Psoas muscle (tissue), 8 donors: Measurements from ENCODE around the gene HS6ST2. TPM values are rescaled to one million over a fixed set of nuclear protein-coding genes. Genes with fewer than 3 reads are reported as not detected.

ENCODE experiments used
- ATAC-seq, 4 donors: fragments of 200-7000 bp; cut with Tn5 transposase; one replicate each; pipeline ENCODE4 v1.9.1; 2020; ENCODE audit warnings: moderate library complexity in 3 of 4, mild to moderate bottlenecking in 2 of 4
- DNase-seq, 2 donors: peaks; one replicate each; pipeline ENCODE4 v3.0.0-alpha.2; 2020
- H3K27ac ChIP-seq: fragments of 200-600 bp; one replicate; pipeline ENCODE4 v1.8.0; 2022
- H3K27me3 ChIP-seq, 3 donors: fragments of 200-600 bp in 1 of 3; one replicate each; pipeline versions ENCODE4 v1.6.1 to v1.8.0; 2013 to 2022; ENCODE audit warnings: low read length in 2 of 3, mild to moderate bottlenecking in 2 of 3, moderate library complexity in 1 of 3; ENCODE audit not compliant: insufficient read depth in 3 of 3
- H3K36me3 ChIP-seq, 2 donors: fragments of 200-600 bp in 1 of 2; one replicate each; pipeline versions ENCODE4 v1.6.1 to v1.8.0; 2013 to 2022; ENCODE audit warnings: low read depth in 1 of 2, mild to moderate bottlenecking in 1 of 2, moderate library complexity in 1 of 2; ENCODE audit not compliant: insufficient read depth in 1 of 2
- H3K4me1 ChIP-seq: fragments of 200-600 bp; one replicate; pipeline ENCODE4 v1.8.0; 2022
- H3K4me3 ChIP-seq: fragments of 200-600 bp; one replicate; pipeline ENCODE4 v1.8.0; 2022; ENCODE audit warnings: mild to moderate bottlenecking
- H3K9me3 ChIP-seq: fragments of 200-600 bp; one replicate; pipeline ENCODE4 v1.8.0; 2022
- CTCF ChIP-seq: fragments of 200-600 bp; IDR thresholded peaks from one replicate; pipeline ENCODE4 v1.8.0; 2022; ENCODE audit warnings: antibody characterized with exemption
- WGBS, 3 donors: extraction: QIAGEN DNeasy Blood & Tissue Kit; methylation state at CpG; one replicate each; pipeline versions ENCODE4 v1.1.6 to v1.1.7; 2013; 5-methylcytosine and 5-hydroxymethylcytosine counted together
- intact Hi-C, 2 donors: fragments of 100-400 bp; cut with DNase I; formaldehyde crosslinking; loops; one replicate each; pipeline versions ENCODE4 v1.11.0 to v1.14.2; 2022
- polyA plus RNA-seq, 3 donors: library from polyadenylated mRNA; stranded (reverse); fragments of 200-250 nt; gene quantifications; one replicate each; pipeline ENCODE4 v1.2.3, GENCODE V29; 2013
- total RNA-seq, 4 donors: library from RNA; stranded (reverse); fragmentation: NEBNext Ultra II Directional in 2 of 4; extraction: Animal tissue kit (Norgen Biotek cat#: 25700) in 2 of 4; gene quantifications; one replicate each; pipeline versions ENCODE4 v1.2.1 to v1.2.4, GENCODE V29; 2021 to 2023
- donor health status: healthy with polysubstance abuse.
- donor health status: DM: no; HTN: no; CAD: no; lungs with moderate emphysema.
- donor health status: Bipolar disorder and iron deficiency.
- donor health status: healthy.
- donor health status: DM: yes; HTN: yes; CAD: no.
- donor health status: DM: no; HTN: no; CAD: no.
- donor health status: DM: no; HTN: no; CAD: no.
- donor health status: DM: yes; HTN: yes; CAD: no.

HS6ST2 gene
- total and polyA plus RNA-seq, 7 donors = 0.30 to 10.0 (median 1.3) TPM

- WGBS, 3 donors = 55 to 60% (median 55%) methylated on average over 10 of the region's 10 CpGs
- TF ChIP-seq CTCF = peak; percentile 50
- H3K27ac ChIP-seq = no peak overlapping the region
- no peaks in the 10 kb centered on the region for H3K4me1 ChIP-seq
- peaks cover 0 to 22% (median 0%) of the 10 kb centered on the region in 3 donors for H3K27me3 ChIP-seq
- DNase-seq (peak; percentile 45 to 67), ATAC-seq (peak in 2 of 4 donors; percentile 61 to 62)
- H3K36me3 ChIP-seq = no peaks in the 10 kb centered on the region
- no peaks in the 10 kb centered on the region for H3K9me3 ChIP-seq
- intact Hi-C loops = loop anchor here (5.0 kb wide), 2 partner anchors 321 to 1451 kb away; no protein-coding TSS in a partner anchor
- no peak overlapping the region for H3K4me3 ChIP-seq
These were observed 345.4 kb downstream of the HS6ST2 start for GRCh38 chrX:132612821-132613564.

GRCh38 chrX:132610536-132610935 is 347.9 kb downstream of the HS6ST2 start:
- Histone ChIP-seq H3K36me3 (no peaks in the 10 kb centered on the region), H3K27ac (no peak overlapping the region), H3K4me1 (no peaks in the 10 kb centered on the region), H3K4me3 (no peak overlapping the region), H3K27me3 (peaks cover 0 to 26% (median 0%) of the 10 kb centered on the region in 3 donors), H3K9me3 (no peaks in the 10 kb centered on the region)
- TF ChIP-seq CTCF = no peak
- DNase-seq (no peak), ATAC-seq (no peak)
- intact Hi-C loops = loop anchor here (5.0 kb wide), 2 partner anchors 318 to 1448 kb away; no protein-coding TSS in a partner anchor
- 62 to 91% (median 82%) methylated on average over 4 of the region's 4 CpGs for WGBS, 3 donors

- H3K36me3 ChIP-seq = no peaks in the 10 kb centered on the region
- TF ChIP-seq CTCF = no peak
- H3K9me3 ChIP-seq = no peaks in the 10 kb centered on the region
- no peak for ATAC-seq
- H3K4me3 ChIP-seq = no peak overlapping the region
- DNase-seq = no peak
- no peaks in the 10 kb centered on the region for H3K4me1 ChIP-seq
- 61 to 95% (median 75%) methylated on average over 1 of the region's 1 CpG for WGBS, 3 donors
- H3K27me3 ChIP-seq = peaks cover 0 to 26% (median 0%) of the 10 kb centered on the region in 3 donors
- intact Hi-C loops = no loop called here
- no peak overlapping the region for H3K27ac ChIP-seq
These were observed 349.0 kb downstream of the HS6ST2 start for GRCh38 chrX:132609362-132609848.

- no peak for DNase-seq
- no peaks in the 10 kb centered on the region for H3K9me3 ChIP-seq
- peaks cover 0 to 14% (median 0%) of the 10 kb centered on the region in 3 donors for H3K27me3 ChIP-seq
- no peak overlapping the region for H3K4me3 ChIP-seq
- intact Hi-C loops = no loop called here
- TF ChIP-seq CTCF = no peak
- H3K27ac ChIP-seq = no peak overlapping the region
- WGBS, 3 donors = 75 to 83% (median 82%) methylated on average over 6 of the region's 6 CpGs
- ATAC-seq = no peak
- no peaks in the 10 kb centered on the region for H3K36me3 ChIP-seq
- no peaks in the 10 kb centered on the region for H3K4me1 ChIP-seq
These were observed 354.6 kb downstream of the HS6ST2 start for GRCh38 chrX:132603700-132604286.
